GM10266 (cell line): ENCODE measurements around the gene SBF2.

Source experiments
- DNase-seq: peaks from one replicate; pipeline ENCODE4 v3.0.0; 2012; ENCODE audit errors: extremely low spot score
- CTCF ChIP-seq: IDR thresholded peaks from 2 replicates; pipeline ENCODE4 v1.5.1; 2012; ENCODE audit warnings: mild to moderate bottlenecking, low read depth; ENCODE audit not compliant: control insufficient read depth, insufficient read depth; ENCODE audit errors: missing control alignments

Gene SBF2

GRCh38 chr11:9825895-9826294 lies 468.1 kb downstream of the SBF2 start:
- DNase-seq = no peak
- no peak for TF ChIP-seq CTCF

GRCh38 chr11:9825315-9825714 lies 468.7 kb downstream of the SBF2 start:
- no peak for TF ChIP-seq CTCF

GRCh38 chr11:9823887-9824385 lies 470.1 kb downstream of the SBF2 start:
- no peak for DNase-seq
- no peak for TF ChIP-seq CTCF

More at GRCh38 chr11:9825315-9825714, 468.7 kb downstream of the SBF2 start:
- DNase-seq = no peak

DNA sequence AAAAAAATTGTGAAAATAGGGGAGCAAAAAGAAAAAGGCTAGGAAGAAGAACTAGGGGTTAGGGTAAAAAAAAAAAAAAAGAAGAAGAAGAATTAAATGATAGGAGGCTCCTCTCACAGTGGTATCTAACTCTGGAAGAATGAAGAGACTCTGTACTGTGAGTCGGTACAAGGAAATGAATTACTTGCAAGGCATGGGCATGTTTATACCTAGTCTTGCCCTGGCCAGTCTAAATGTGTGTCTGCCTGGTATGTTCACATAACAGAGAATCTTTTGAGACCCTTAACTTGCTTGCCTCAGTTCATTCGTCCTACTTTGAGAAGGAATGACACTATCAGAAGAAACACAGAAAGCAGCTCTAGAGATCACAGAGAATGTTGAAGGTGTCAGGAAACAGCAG lies 470.6 kb downstream of the SBF2 start:
- no peak for DNase-seq
- no peak for TF ChIP-seq CTCF

DNA sequence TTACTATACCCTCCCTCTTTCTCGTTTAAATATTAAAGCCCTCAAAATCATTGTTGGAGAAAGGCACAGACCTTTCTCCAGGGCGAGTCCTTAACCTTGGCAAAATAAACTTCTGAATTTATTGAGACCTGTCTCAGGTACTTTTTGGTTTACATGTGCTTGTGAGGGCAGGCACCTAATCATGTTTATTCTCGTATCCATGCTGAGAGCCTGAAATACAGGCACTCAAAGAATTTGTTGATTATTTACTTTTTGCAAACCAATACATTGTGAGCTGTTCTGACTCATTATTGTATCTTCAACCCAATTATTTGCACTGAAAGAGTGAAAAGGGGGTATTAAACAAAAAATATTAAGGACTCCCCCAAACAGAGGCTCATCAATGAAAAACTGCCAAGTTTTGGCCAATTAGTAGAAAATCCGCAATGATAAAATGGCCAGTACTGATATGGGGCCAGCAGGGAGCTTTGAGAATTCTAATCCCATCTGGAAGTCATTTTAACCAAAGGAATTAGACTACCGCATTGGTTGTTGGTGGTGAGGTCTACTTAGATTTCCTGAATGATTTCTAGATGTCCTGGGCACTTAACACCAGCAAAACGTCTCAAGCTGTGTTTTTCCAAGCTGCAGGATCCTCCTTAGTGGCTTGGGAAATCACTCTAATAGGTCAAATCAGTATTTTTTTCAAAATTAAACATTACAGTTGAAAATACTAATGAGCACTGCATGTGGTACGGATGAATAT lies 472.8 kb downstream of the SBF2 start:
- no peak for TF ChIP-seq CTCF
- no peak for DNase-seq

DNA sequence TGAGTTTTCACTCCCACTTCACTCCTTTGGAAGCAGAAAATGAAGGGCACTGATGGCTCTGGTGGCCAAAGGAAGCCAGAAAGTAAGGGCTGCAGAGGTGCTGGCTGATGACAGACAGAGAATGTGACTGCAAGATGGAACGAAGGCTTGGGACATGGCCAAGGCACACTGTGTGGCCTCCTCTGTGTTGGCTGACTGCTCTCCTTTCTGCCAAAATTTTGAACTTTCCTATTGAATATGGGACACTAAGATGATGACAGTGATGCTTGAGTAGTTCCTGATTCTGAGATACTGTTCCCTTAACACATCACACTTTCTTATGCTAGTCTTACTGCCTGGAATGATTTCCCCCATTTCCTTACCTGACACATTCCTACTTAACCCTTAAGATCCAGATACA lies 473.8 kb downstream of the SBF2 start:
- no peak for DNase-seq
- TF ChIP-seq CTCF = no peak

GRCh38 chr11:9817191-9817590 lies 476.8 kb downstream of the SBF2 start:
- TF ChIP-seq CTCF = no peak
- no peak for DNase-seq
